PC-9 (cell line): Measurements from ENCODE around the gene VPS4A.

ENCODE experiments used
- CTCF ChIP-seq: fragments of 200-600 bp; sonication (generic); conservative IDR thresholded peaks from 2 replicates; pipeline ENCODE4 v1.6.1; 2017; ENCODE audit warnings: mixed run types, antibody characterized with exemption, mild to moderate bottlenecking, moderate library complexity
- EZH2 ChIP-seq: fragments of 200-600 bp; sonication (generic); IDR thresholded peaks from 2 replicates; pipeline ENCODE4 v1.8.0; 2017; ENCODE audit warnings: antibody characterized with exemption, low read depth

GRCh38 chr16:69324013-69324531 lies 12.9 kb downstream of the VPS4A start:
- TF ChIP-seq CTCF (no peak), EZH2 (no peak)
